Gastrocnemius medialis (tissue), 4 donors: ENCODE measurements around the gene NAA10.

Experiments
- CTCF ChIP-seq, 5 experiments: fragments of 450-650 bp in 3 of 5; fragments of 200-600 bp in 2 of 5; sonication (generic) in 2 of 5; IDR thresholded peaks in 4 of 5; conservative IDR thresholded peaks in 1 of 5; 1 replicate in 4 of 5; 2 replicates in 1 of 5; pipeline ENCODE4 v1.5.1; 2016 to 2019; ENCODE audit warnings: antibody characterized with exemption in 5 of 5, mild to moderate bottlenecking in 3 of 5, moderate library complexity in 3 of 5
- POLR2A ChIP-seq, 2 donors: fragments of 450-650 bp; IDR thresholded peaks; one replicate each; pipeline ENCODE4 v1.6.1; 2017; ENCODE audit warnings: antibody characterized with exemption in 2 of 2, mild to moderate bottlenecking in 2 of 2, moderate library complexity in 2 of 2

GRCh38 chrX:153882557-153882956, 52.3 kb downstream of the NAA10 start:
- TF ChIP-seq CTCF (IDR thresholded peaks at IDR 0.05 in 4 of 5, conservative IDR thresholded peaks at IDR 0.05 in 1 of 5) (no peak), POLR2A (IDR thresholded peaks at IDR 0.05) (no peak)
